SIG-M5 (cell line): ENCODE measurements around the gene APAF1.

Source experiments
- DNase-seq: peaks from one replicate; lab custom pipeline; 2025; lab: John Stamatoyannopoulos, UW

Gene APAF1

GRCh38 chr12:98725476-98726247, 80.6 kb downstream of the APAF1 start:
- DNase-seq, result no peak

GRCh38 chr12:98727196-98727595, 82.1 kb downstream of the APAF1 start:
- DNase-seq, result peak; percentile 19

GRCh38 chr12:98730412-98730811, 85.3 kb downstream of the APAF1 start:
- no peak for DNase-seq

- no peak for DNase-seq
Observed at GRCh38 chr12:98733667-98734350, 88.7 kb downstream of the APAF1 start.

- no peak for DNase-seq
Observed at GRCh38 chr12:98735821-98736220, 90.7 kb downstream of the APAF1 start.

GRCh38 chr12:98736352-98737321, 91.5 kb downstream of the APAF1 start:
- no peak for DNase-seq

GRCh38 chr12:98737322-98737712, 92.2 kb downstream of the APAF1 start:
- DNase-seq, result no peak

- DNase-seq, result no peak
Observed at GRCh38 chr12:98738002-98738401, 92.9 kb downstream of the APAF1 start.

- no peak for DNase-seq
Observed at GRCh38 chr12:98738539-98738938, 93.4 kb downstream of the APAF1 start.

- no peak for DNase-seq
Observed at GRCh38 chr12:98740751-98741150, 95.7 kb downstream of the APAF1 start.

GRCh38 chr12:98741196-98741555, 96.1 kb downstream of the APAF1 start:
- DNase-seq, result no peak

GRCh38 chr12:98741556-98742265, 96.6 kb downstream of the APAF1 start:
- DNase-seq, result no peak

- no peak for DNase-seq
Observed at GRCh38 chr12:98743362-98743953, 98.4 kb downstream of the APAF1 start.

- no peak for DNase-seq
Observed at GRCh38 chr12:98744680-98745079, 99.6 kb downstream of the APAF1 start.

GRCh38 chr12:98745578-98746391, 100.7 kb downstream of the APAF1 start:
- no peak for DNase-seq

- no peak for DNase-seq
Observed at GRCh38 chr12:98748463-98748862, 103.4 kb downstream of the APAF1 start.

- no peak for DNase-seq
Observed at GRCh38 chr12:98750511-98750910, 105.4 kb downstream of the APAF1 start.

GRCh38 chr12:98751580-98752115, 106.6 kb downstream of the APAF1 start:
- DNase-seq, result no peak

GRCh38 chr12:98752726-98753125, 107.6 kb downstream of the APAF1 start:
- no peak for DNase-seq

GRCh38 chr12:98754095-98754494, 109.0 kb downstream of the APAF1 start:
- DNase-seq, result no peak
